Right lobe of liver (tissue), 6 donors: ENCODE measurements around the gene HOXC11. TPM values are rescaled to one million over a fixed set of nuclear protein-coding genes. Genes with fewer than 3 reads are reported as not detected.

ENCODE experiments used
- ATAC-seq, 4 donors: fragments of 200-7000 bp; cut with Tn5 transposase; one replicate each; pipeline ENCODE4 v1.9.1; 2020; ENCODE audit warnings: mild to moderate bottlenecking in 4 of 4, moderate library complexity in 4 of 4
- DNase-seq, 3 donors: peaks; one replicate each; pipeline ENCODE4 v3.0.0-alpha.2; 2020
- H3K27ac ChIP-seq, 3 donors: fragments of 200-600 bp; one replicate each; pipeline ENCODE4 v1.8.0; 2022
- H3K27me3 ChIP-seq, 2 donors: fragments of 200-600 bp; one replicate each; pipeline ENCODE4 v1.8.0; 2022
- H3K36me3 ChIP-seq, 4 donors: fragments of 200-600 bp; sonication (generic) in 1 of 4; one replicate each; pipeline versions ENCODE4 v1.5.1 to v1.8.0; 2017 to 2022; ENCODE audit warnings: control low read depth in 1 of 4
- H3K4me1 ChIP-seq, 4 donors: fragments of 200-600 bp; sonication (generic) in 1 of 4; one replicate each; pipeline versions ENCODE4 v1.5.1 to v1.8.0; 2017 to 2022; ENCODE audit warnings: control low read depth in 1 of 4
- H3K4me3 ChIP-seq, 3 donors: fragments of 200-600 bp; one replicate each; pipeline ENCODE4 v1.8.0; 2022
- H3K9me3 ChIP-seq, 4 donors: fragments of 200-600 bp; sonication (generic) in 1 of 4; one replicate each; pipeline versions ENCODE4 v1.5.1 to v1.8.0; 2017 to 2022; ENCODE audit warnings: control low read depth in 1 of 4
- POLR2A ChIP-seq: fragments of 450-650 bp; IDR thresholded peaks from one replicate; pipeline ENCODE4 v1.6.1; 2017; ENCODE audit warnings: antibody characterized with exemption, mild to moderate bottlenecking
- WGBS: methylation state at CpG from one replicate; pipeline ENCODE4 v1.1.6; 2018; ENCODE audit warnings: low coverage, low lambda C conversion rate; ENCODE audit not compliant: insufficient coverage; ENCODE audit errors: missing lambda C conversion rate; 5-methylcytosine and 5-hydroxymethylcytosine counted together
- intact Hi-C, 2 donors: fragments of 100-400 bp; cut with DNase I; formaldehyde crosslinking; loops; one replicate each; pipeline versions ENCODE4 v1.11.2 to v1.14.1; 2022
- total RNA-seq, 6 experiments: library from RNA; depleted of rRNA in 2 of 6; stranded (reverse); fragments of >200 nt in 2 of 6; fragmentation: NEBNext Ultra II Directional in 3 of 6; extraction: Animal tissue kit (Norgen Biotek cat#: 25700) in 3 of 6; gene quantifications; one replicate each; pipeline versions ENCODE4 v1.1.0 to v1.2.4, GENCODE V29; 2016 to 2023
- TF ChIP-seq, protein P1 (sequence below), 4 donors: fragments of 200-600 bp in 3 of 4; fragments of 450-650 bp in 1 of 4; IDR thresholded peaks; one replicate each; pipeline versions ENCODE4 v1.5.1 to v1.8.0; 2016 to 2022; ENCODE audit warnings: antibody characterized with exemption in 4 of 4, mild to moderate bottlenecking in 2 of 4
- donor health status: DM: no; HTN: yes; CAD: no.
- donor health status: DM: no; HTN: no; CAD: no.
- donor health status: DM: no; HTN: no; CAD: no.
- donor health status: DM: no; HTN: yes; CAD: no.
- donor health status: DM: no; HTN: yes; CAD: no.

The HOXC11 gene
- total RNA-seq, 6 experiments from 2014 or later: not detected

- Histone ChIP-seq H3K27me3 (peaks cover 0 to 28% of the 10 kb centered on the region in 2 donors), H3K4me3 (no peak overlapping the region), H3K27ac (no peak overlapping the region), H3K9me3 (no peaks in the 10 kb centered on the region), H3K4me1 (no peaks in the 10 kb centered on the region), H3K36me3 (no peaks in the 10 kb centered on the region)
- DNase-seq: no peak
- intact Hi-C loops: no loop called here
- no peak for ATAC-seq
- WGBS: 4% methylated on average over 4 of the region's 4 CpGs
- no peak for TF ChIP-seq POLR2A
- TF ChIP-seq, protein P1, sequence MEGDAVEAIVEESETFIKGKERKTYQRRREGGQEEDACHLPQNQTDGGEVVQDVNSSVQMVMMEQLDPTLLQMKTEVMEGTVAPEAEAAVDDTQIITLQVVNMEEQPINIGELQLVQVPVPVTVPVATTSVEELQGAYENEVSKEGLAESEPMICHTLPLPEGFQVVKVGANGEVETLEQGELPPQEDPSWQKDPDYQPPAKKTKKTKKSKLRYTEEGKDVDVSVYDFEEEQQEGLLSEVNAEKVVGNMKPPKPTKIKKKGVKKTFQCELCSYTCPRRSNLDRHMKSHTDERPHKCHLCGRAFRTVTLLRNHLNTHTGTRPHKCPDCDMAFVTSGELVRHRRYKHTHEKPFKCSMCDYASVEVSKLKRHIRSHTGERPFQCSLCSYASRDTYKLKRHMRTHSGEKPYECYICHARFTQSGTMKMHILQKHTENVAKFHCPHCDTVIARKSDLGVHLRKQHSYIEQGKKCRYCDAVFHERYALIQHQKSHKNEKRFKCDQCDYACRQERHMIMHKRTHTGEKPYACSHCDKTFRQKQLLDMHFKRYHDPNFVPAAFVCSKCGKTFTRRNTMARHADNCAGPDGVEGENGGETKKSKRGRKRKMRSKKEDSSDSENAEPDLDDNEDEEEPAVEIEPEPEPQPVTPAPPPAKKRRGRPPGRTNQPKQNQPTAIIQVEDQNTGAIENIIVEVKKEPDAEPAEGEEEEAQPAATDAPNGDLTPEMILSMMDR (IDR thresholded peaks at IDR 0.05): no peak
These were observed 43.4 kb upstream of the HOXC11 start for GRCh38 chr12:53929527-53929926.

DNA sequence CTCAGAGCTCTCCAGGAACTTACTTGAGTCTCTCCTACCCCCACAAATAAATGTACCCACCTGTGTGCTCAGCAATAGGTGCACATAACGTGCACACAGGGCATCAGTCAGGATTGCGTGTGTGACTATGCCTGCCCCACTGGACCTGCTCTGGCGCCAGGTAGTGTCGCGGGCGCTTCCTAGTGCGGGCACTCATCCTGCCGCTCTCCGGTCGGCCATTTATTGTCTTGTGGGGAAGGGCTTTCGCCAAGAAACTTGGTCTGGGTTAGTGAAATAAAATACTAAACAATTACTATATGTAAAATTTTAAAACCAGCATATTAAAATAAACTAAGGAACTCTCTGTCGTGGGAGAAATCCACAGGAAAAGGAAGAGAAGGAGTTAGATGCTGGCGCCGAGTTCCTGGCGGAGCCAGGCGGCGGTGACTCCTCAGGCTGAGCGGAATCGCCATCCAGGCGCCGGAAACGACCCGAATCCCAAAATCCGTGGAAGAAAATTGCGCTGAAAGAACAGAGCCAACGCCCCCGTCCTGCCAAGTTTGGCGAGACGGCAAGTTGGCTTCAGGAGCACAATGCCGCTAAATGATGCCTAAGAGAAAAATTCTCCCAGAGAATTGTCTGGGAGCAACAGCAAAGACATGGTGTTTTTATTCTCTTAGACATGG is 42.2 kb upstream of the HOXC11 start:
- no peaks in the 10 kb centered on the region for H3K9me3 ChIP-seq
- peaks cover 0 to 23% of the 10 kb centered on the region in 2 donors for H3K27me3 ChIP-seq
- H3K36me3 ChIP-seq: no peaks in the 10 kb centered on the region
- DNase-seq (no peak), ATAC-seq (no peak)
- intact Hi-C loops: no loop called here
- TF ChIP-seq POLR2A: no peak
- TF ChIP-seq, protein P1 (IDR thresholded peaks at IDR 0.05): no peak
- no peaks in the 10 kb centered on the region for H3K4me1 ChIP-seq
- no peak overlapping the region for H3K4me3 ChIP-seq
- no peak overlapping the region for H3K27ac ChIP-seq
- WGBS: 5% methylated on average over 30 of the region's 30 CpGs

DNA sequence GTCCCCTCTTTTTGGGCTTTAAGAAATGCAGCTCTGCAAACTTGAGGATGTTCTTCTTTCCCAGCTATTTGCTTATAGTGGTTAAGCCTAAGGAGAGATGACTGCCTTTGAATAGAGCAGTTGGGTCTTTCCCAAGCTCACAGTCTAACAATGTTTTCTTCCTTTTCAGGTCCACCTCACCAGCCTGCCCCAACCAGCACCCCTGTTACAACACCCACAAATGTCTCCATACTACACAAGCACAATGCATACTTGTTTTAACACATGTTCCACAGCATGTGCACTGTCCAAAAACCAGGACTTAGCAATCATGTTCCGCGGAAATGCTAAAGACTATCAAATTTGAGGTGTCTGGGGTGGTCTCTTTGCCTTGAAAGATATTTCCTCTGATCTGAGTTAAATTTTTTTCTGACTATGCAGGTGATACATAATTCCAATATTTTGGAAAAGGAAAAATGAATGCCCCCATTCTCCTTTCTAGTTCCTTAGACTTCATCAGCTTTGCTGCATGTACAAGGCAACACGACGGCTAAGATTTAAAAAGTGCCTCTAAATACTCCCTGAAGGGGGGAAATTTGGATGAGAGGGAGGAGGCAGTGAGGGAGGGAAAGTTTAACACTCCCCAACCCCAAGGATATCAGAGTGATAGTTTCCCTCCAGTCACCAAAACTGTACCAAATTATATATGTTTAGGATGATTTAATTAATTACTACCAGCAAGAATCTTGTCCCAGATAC is 40.9 kb upstream of the HOXC11 start:
- Histone ChIP-seq H3K27ac (no peak overlapping the region), H3K36me3 (no peaks in the 10 kb centered on the region), H3K27me3 (peaks cover 0 to 25% of the 10 kb centered on the region in 2 donors), H3K4me1 (no peaks in the 10 kb centered on the region), H3K4me3 (no peak overlapping the region), H3K9me3 (no peaks in the 10 kb centered on the region)
- intact Hi-C loops: no loop called here
- no peak for DNase-seq
- 29% methylated on average over 4 of the region's 4 CpGs for WGBS
- ATAC-seq: no peak
- TF ChIP-seq, protein P1 (IDR thresholded peaks at IDR 0.05): no peak
- no peak for TF ChIP-seq POLR2A

DNA sequence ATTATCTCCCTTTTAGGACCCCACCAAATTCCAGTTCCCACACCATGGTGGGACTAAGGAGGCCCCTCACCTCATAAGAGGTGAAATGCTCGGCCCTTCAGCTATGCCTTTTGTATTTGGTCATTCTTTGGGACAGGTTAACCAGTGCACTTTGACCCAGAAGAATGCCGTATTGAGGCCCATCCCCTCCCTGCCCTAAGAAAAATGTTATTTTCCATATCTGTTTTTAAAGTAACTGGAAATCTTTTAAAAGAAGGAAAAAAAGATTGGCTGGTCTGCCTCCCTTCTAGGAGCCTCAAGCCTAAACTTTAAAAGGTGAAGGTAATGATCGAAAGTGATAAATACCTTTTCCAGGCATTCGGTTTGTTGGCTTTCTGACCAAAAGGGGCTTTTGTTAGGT is 40.0 kb upstream of the HOXC11 start:
- Histone ChIP-seq H3K27ac (no peak overlapping the region), H3K4me3 (no peak overlapping the region), H3K27me3 (peaks cover 6 to 34% of the 10 kb centered on the region in 2 donors), H3K9me3 (no peaks in the 10 kb centered on the region), H3K36me3 (no peaks in the 10 kb centered on the region), H3K4me1 (no peaks in the 10 kb centered on the region)
- ATAC-seq: no peak
- TF ChIP-seq POLR2A: no peak
- TF ChIP-seq, protein P1 (IDR thresholded peaks at IDR 0.05): no peak
- no peak for DNase-seq
- WGBS: 28% methylated on average over 4 of the region's 4 CpGs
- intact Hi-C loops: no loop called here
